Stimulated activated CD8-positive, alpha-beta memory T cell treated with anti-CD3 and anti-CD28 coated beads, Interleukin-4, amount 100 ng/mL, for 4 hours (primary cell): ENCODE results near the gene KCNK3.
"Not testable (repeated sequence)": the region's sequence is repeated elsewhere in the genome, so short reads cannot be mapped to it uniquely, and the experiment has no call there.

Source experiments
- DNase-seq, 2 donors: peaks; one replicate each; pipeline ENCODE4 v3.0.0-alpha.2; 2020; ENCODE audit warnings: low read depth in 2 of 2, low spot score in 1 of 2

Gene KCNK3

GRCh38 chr2:26729311-26729710 is 36.8 kb downstream of the KCNK3 start:
- no peak for DNase-seq

GRCh38 chr2:26730549-26731344 is 38.2 kb downstream of the KCNK3 start:
- no peak for DNase-seq

GRCh38 chr2:26731714-26732113 is 39.2 kb downstream of the KCNK3 start:
- no peak for DNase-seq

- DNase-seq: no peak
Observed at GRCh38 chr2:26732446-26732845, 39.9 kb downstream of the KCNK3 start.

- DNase-seq: no peak
Observed at GRCh38 chr2:26733413-26733812, 40.9 kb downstream of the KCNK3 start.

GRCh38 chr2:26735097-26735496 is 42.6 kb downstream of the KCNK3 start:
- DNase-seq: no peak

GRCh38 chr2:26735883-26736588 is 43.5 kb downstream of the KCNK3 start:
- DNase-seq: no peak

GRCh38 chr2:26737221-26737620 is 44.7 kb downstream of the KCNK3 start:
- no peak for DNase-seq

- DNase-seq: no peak
Observed at GRCh38 chr2:26738481-26738880, 46.0 kb downstream of the KCNK3 start.

GRCh38 chr2:26739514-26739913 is 47.0 kb downstream of the KCNK3 start:
- no peak for DNase-seq

GRCh38 chr2:26740346-26740745 is 47.8 kb downstream of the KCNK3 start:
- no peak for DNase-seq

- no peak for DNase-seq
Observed at GRCh38 chr2:26740890-26741302, 48.4 kb downstream of the KCNK3 start.

GRCh38 chr2:26742048-26742770 is 49.7 kb downstream of the KCNK3 start:
- DNase-seq: no peak

GRCh38 chr2:26743852-26744251 is 51.3 kb downstream of the KCNK3 start:
- DNase-seq: no peak

- DNase-seq: no peak
Observed at GRCh38 chr2:26744953-26745352, 52.4 kb downstream of the KCNK3 start.

GRCh38 chr2:26745609-26746327 is 53.2 kb downstream of the KCNK3 start:
- DNase-seq: peak; percentile 60 to 72

- no peak for DNase-seq
Observed at GRCh38 chr2:26746934-26747333, 54.4 kb downstream of the KCNK3 start.

- DNase-seq: not testable (repeated sequence)
Observed at GRCh38 chr2:26749787-26750420, 57.4 kb downstream of the KCNK3 start.

GRCh38 chr2:26750467-26750866 is 57.9 kb downstream of the KCNK3 start:
- DNase-seq: not testable (repeated sequence)

- DNase-seq: no peak
Observed at GRCh38 chr2:26752656-26753055, 60.1 kb downstream of the KCNK3 start.

GRCh38 chr2:26754539-26754938 is 62.0 kb downstream of the KCNK3 start:
- DNase-seq: no peak
